ENCODE data around the gene NT5C3B.
A peak's percentile ranks its signal among the peaks of the same experiment; 100 is the strongest.

Gene NT5C3B

GRCh38 chr17:41870627-41871026 lies 34.6 kb upstream of the NT5C3B start:
- H3K4me3 ChIP-seq (ENCODE audit: low read length), result no peak overlapping the region
- no peak for DNase-seq (ENCODE audit: low read depth)
- no peak for TF ChIP-seq CTCF (conservative IDR thresholded peaks at IDR 0.05; ENCODE audit: low read depth, low read length)

GRCh38 chr17:41870097-41870496 lies 34.1 kb upstream of the NT5C3B start:
- TF ChIP-seq CTCF (conservative IDR thresholded peaks at IDR 0.05; ENCODE audit: low read depth, low read length), result no peak
- no peak overlapping the region for H3K4me3 ChIP-seq (ENCODE audit: low read length)
- DNase-seq (ENCODE audit: low read depth), result no peak

GRCh38 chr17:41869426-41869825 lies 33.4 kb upstream of the NT5C3B start:
- no peak for DNase-seq (ENCODE audit: low read depth)

GRCh38 chr17:41868568-41868967 lies 32.5 kb upstream of the NT5C3B start:
- TF ChIP-seq CTCF (conservative IDR thresholded peaks at IDR 0.05; ENCODE audit: low read depth, low read length), result no peak
- DNase-seq (ENCODE audit: low read depth), result no peak
- no peak overlapping the region for H3K4me3 ChIP-seq (ENCODE audit: low read length)

More at GRCh38 chr17:41869426-41869825, 33.4 kb upstream of the NT5C3B start:
- no peak for TF ChIP-seq CTCF (conservative IDR thresholded peaks at IDR 0.05; ENCODE audit: low read depth, low read length)
- H3K4me3 ChIP-seq (ENCODE audit: low read length), result no peak overlapping the region

- TF ChIP-seq CTCF (conservative IDR thresholded peaks at IDR 0.05; ENCODE audit: low read depth, low read length), result no peak
- DNase-seq (ENCODE audit: low read depth), result no peak
- H3K4me3 ChIP-seq (ENCODE audit: low read length), result peak overlapping the region; percentile 44
Observed at GRCh38 chr17:41865596-41865893, 29.5 kb upstream of the NT5C3B start.

- peak; percentile 48 for DNase-seq (ENCODE audit: low read depth)
- TF ChIP-seq CTCF (conservative IDR thresholded peaks at IDR 0.05; ENCODE audit: low read depth, low read length), result no peak
- H3K4me3 ChIP-seq (ENCODE audit: low read length), result peak within 1 kb of the TSS; percentile 87
Observed at GRCh38 chr17:41864836-41865595, 29.0 kb upstream of the NT5C3B start, which contains the start of gene KLHL11. Gene KLHL11 (minus strand): TSS chr17:41865423. CDS start chr17:41865370, 53 bp downstream.

GRCh38 chr17:41864498-41864835 lies 28.4 kb upstream of the NT5C3B start:
- DNase-seq (ENCODE audit: low read depth), result no peak
- no peak for TF ChIP-seq CTCF (conservative IDR thresholded peaks at IDR 0.05; ENCODE audit: low read depth, low read length)

More at GRCh38 chr17:41864498-41864835, 28.4 kb upstream of the NT5C3B start:
- peak overlapping the region; percentile 87 for H3K4me3 ChIP-seq (ENCODE audit: low read length)

Data from retinal pigment epithelial cell (primary cell).